ENCODE data around the gene WDR44.

DNA sequence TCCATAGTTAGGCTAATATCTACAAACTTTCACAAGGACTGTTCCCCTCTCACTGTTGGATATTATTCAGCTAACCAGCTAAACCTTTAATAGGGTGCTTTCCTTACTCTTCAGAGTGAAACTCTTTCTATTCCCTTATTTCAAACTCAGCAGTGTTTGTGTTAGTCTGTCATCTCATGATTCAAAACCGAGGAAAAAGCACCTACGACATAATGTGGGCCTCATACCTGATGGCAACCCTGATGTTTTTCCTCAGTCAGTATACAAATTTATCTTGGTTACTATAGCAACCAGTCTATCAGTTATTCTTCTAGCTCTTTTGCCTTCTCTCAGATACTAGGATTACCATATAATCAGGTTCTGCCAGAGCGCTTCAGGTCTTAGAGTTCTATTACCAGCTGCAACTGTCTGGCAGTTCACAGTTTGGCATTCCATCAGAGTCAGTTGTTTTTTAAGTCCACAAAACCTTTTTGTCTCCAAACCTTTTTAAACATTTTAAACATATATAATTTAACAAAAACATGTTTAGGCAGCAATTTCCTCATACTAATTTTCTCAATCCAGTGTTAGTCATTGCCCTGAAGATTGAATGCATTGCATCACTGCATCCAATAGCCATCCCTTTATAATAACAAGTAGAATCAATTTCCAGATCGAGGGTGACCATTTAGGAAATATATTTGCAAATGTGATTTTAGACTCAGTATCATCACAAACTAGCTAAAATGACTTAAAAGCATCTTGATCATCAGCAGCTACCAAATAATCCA is 7.4 kb downstream of the WDR44 start:
- TF ChIP-seq, protein P1, sequence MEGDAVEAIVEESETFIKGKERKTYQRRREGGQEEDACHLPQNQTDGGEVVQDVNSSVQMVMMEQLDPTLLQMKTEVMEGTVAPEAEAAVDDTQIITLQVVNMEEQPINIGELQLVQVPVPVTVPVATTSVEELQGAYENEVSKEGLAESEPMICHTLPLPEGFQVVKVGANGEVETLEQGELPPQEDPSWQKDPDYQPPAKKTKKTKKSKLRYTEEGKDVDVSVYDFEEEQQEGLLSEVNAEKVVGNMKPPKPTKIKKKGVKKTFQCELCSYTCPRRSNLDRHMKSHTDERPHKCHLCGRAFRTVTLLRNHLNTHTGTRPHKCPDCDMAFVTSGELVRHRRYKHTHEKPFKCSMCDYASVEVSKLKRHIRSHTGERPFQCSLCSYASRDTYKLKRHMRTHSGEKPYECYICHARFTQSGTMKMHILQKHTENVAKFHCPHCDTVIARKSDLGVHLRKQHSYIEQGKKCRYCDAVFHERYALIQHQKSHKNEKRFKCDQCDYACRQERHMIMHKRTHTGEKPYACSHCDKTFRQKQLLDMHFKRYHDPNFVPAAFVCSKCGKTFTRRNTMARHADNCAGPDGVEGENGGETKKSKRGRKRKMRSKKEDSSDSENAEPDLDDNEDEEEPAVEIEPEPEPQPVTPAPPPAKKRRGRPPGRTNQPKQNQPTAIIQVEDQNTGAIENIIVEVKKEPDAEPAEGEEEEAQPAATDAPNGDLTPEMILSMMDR (IDR thresholded peaks at IDR 0.05; ENCODE audit: low read length): no peak
- no peak for TF ChIP-seq EZH2 (optimal IDR thresholded peaks at IDR 0.05; ENCODE audit: low read depth, low read length)
- no peak for TF ChIP-seq EZH2phosphoT487 (IDR thresholded peaks at IDR 0.05; ENCODE audit: low read length)
